ENCODE data around the gene WNT10A. TPM values are rescaled to one million over a fixed set of nuclear protein-coding genes. Genes with fewer than 3 reads are reported as not detected.

WNT10A gene
- total and polyA plus RNA-seq, 8 donors = 4.3 to 6.7 TPM; not detected in 6

- Histone ChIP-seq H3K27ac (peak overlapping the region in 2 of 5 donors; percentile 44 to 46), H3K36me3 (no peaks in the 10 kb centered on the region), H3K27me3 (peaks cover 25 to 100% (median 79%) of the 10 kb centered on the region in 3 donors), H3K4me1 (peaks cover 24 to 32% (median 27%) of the 10 kb centered on the region in 4 donors), H3K9me3 (no peaks in the 10 kb centered on the region), H3K4me3 (peak overlapping the region in 3 of 4 donors; percentile 35 to 51 (median 39))
- WGBS, 5 donors = 2 to 4% (median 3%) methylated on average over 19 to 21 of the region's 21 CpGs
- TF ChIP-seq POLR2AphosphoS5 (IDR thresholded peaks at IDR 0.05) (no peak), EP300 (IDR thresholded peaks at IDR 0.05) (no peak)
- intact Hi-C loops (cut with DNase I; ENCODE audit: low total_unique reads) = no loop called here
- peak in 1 of 2 donors; percentile 88 for DNase-seq
Observed at GRCh38 chr2:218860950-218861381, 19.7 kb upstream of the WNT10A start.

GRCh38 chr2:218861645-218862318 is 18.9 kb upstream of the WNT10A start:
- no peaks in the 10 kb centered on the region for H3K36me3 ChIP-seq
- TF ChIP-seq CTCF (IDR thresholded peaks at IDR 0.05) (no peak), POLR2AphosphoS5 (IDR thresholded peaks at IDR 0.05) (no peak), POLR2A (IDR thresholded peaks at IDR 0.05) (no peak), EP300 (IDR thresholded peaks at IDR 0.05) (no peak)
- no peak overlapping the region for H3K4me3 ChIP-seq
- H3K9me3 ChIP-seq = no peaks in the 10 kb centered on the region
- 52 to 67% (median 55%) methylated on average over 7 of the region's 7 CpGs for WGBS, 5 donors
- peaks cover 25 to 100% (median 79%) of the 10 kb centered on the region in 3 donors for H3K27me3 ChIP-seq
- no peak overlapping the region for H3K27ac ChIP-seq
- H3K4me1 ChIP-seq = peaks cover 24 to 32% (median 27%) of the 10 kb centered on the region in 4 donors
- no peak for DNase-seq
- intact Hi-C loops (cut with DNase I; ENCODE audit: low total_unique reads) = no loop called here

- H3K4me1 ChIP-seq = peaks cover 24 to 29% (median 27%) of the 10 kb centered on the region in 4 donors
- TF ChIP-seq POLR2AphosphoS5 (IDR thresholded peaks at IDR 0.05) (no peak), EP300 (IDR thresholded peaks at IDR 0.05) (no peak), CTCF (IDR thresholded peaks at IDR 0.05) (no peak), POLR2A (IDR thresholded peaks at IDR 0.05) (no peak)
- no peak for DNase-seq
Observed at GRCh38 chr2:218863021-218863520, 17.6 kb upstream of the WNT10A start.

GRCh38 chr2:218865396-218865795 is 15.3 kb upstream of the WNT10A start:
- Histone ChIP-seq H3K4me1 (peaks cover 6 to 11% (median 9%) of the 10 kb centered on the region in 4 donors), H3K27ac (no peak overlapping the region), H3K27me3 (peaks cover 4 to 100% (median 50%) of the 10 kb centered on the region in 3 donors), H3K4me3 (no peak overlapping the region), H3K36me3 (no peaks in the 10 kb centered on the region), H3K9me3 (no peaks in the 10 kb centered on the region)
- DNase-seq = no peak
- 53 to 68% (median 55%) methylated on average over 4 of the region's 4 CpGs for WGBS, 5 donors
- intact Hi-C loops (cut with DNase I; ENCODE audit: low total_unique reads) = no loop called here
- TF ChIP-seq POLR2A (IDR thresholded peaks at IDR 0.05) (no peak), CTCF (IDR thresholded peaks at IDR 0.05) (no peak), POLR2AphosphoS5 (IDR thresholded peaks at IDR 0.05) (no peak), EP300 (IDR thresholded peaks at IDR 0.05) (no peak)

More at GRCh38 chr2:218863021-218863520, 17.6 kb upstream of the WNT10A start:
- Histone ChIP-seq H3K9me3 (no peaks in the 10 kb centered on the region), H3K4me3 (no peak overlapping the region), H3K27me3 (peaks cover 25 to 100% (median 66%) of the 10 kb centered on the region in 3 donors), H3K27ac (no peak overlapping the region), H3K36me3 (no peaks in the 10 kb centered on the region)
- 61 to 82% (median 77%) methylated on average over 3 of the region's 3 CpGs for WGBS, 5 donors
- intact Hi-C loops (cut with DNase I; ENCODE audit: low total_unique reads) = no loop called here

Measured in stomach (tissue), 9 donors.